A549 (cell line): ENCODE data around the gene FOXP1.

Experiments
- SMC3 ChIP-seq: fragments of >200 bp; sonication (Bioruptor Twin); formaldehyde crosslinking; IDR thresholded peaks from 3 replicates; pipeline ENCODE4 v1.6.1; 2018; ENCODE audit warnings: inconsistent platforms
- TF ChIP-seq, protein P1 (sequence below): fragments of >200 bp; sonication (Bioruptor Twin); formaldehyde crosslinking; IDR thresholded peaks from 3 replicates; pipeline ENCODE4 v1.5.1; 2016

DNA sequence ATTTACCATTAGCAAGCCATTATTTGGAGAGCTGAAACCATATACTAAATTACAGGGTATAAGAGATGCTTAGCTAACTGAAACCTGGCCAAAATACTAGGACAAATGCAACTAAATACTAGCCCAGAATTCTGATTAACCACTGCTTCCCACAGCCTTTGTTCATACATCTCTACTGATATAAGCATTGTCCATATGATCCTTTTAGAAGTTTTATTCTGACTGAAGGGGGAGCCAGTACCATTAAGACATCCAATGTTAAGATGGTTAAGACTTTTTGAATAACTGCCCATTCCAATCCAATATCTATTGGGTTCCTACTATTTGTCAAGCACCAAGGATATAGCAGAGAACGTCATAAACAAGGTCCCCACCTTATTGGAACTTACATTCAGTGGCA is 421.3 kb downstream of the FOXP1 start:
- TF ChIP-seq SMC3: no peak
- TF ChIP-seq, protein P1, sequence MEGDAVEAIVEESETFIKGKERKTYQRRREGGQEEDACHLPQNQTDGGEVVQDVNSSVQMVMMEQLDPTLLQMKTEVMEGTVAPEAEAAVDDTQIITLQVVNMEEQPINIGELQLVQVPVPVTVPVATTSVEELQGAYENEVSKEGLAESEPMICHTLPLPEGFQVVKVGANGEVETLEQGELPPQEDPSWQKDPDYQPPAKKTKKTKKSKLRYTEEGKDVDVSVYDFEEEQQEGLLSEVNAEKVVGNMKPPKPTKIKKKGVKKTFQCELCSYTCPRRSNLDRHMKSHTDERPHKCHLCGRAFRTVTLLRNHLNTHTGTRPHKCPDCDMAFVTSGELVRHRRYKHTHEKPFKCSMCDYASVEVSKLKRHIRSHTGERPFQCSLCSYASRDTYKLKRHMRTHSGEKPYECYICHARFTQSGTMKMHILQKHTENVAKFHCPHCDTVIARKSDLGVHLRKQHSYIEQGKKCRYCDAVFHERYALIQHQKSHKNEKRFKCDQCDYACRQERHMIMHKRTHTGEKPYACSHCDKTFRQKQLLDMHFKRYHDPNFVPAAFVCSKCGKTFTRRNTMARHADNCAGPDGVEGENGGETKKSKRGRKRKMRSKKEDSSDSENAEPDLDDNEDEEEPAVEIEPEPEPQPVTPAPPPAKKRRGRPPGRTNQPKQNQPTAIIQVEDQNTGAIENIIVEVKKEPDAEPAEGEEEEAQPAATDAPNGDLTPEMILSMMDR: no peak
